Measurements from ENCODE around the gene OR10AG1.

DNA sequence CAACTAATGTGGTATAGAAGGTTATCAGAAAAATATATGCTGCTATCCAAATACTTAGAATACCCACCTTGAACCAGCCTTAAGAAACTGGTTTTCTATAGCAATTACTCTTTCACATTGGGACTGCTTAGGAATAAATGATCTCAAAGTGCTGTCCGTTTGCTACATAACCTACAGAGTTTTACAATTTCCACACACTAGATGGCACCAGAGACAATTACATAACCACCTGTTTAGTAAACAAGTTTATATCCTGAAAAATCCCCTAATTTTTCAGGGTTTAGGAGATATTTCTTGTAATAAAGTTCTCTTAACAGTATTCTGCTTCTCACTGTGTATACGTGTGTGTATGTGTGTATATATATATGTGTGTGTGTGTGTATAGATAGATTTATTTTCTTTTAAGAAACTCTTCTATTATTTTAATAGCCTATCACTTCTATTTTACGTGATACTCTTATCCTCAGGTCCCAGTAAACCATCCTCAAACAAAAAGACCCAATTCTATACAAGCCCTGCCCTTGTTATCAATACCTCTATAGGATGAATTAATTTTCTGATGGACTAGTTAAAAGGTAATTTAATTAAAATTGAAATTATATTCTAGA, 26.9 kb downstream of the OR10AG1 start:
- TF ChIP-seq, protein P1, sequence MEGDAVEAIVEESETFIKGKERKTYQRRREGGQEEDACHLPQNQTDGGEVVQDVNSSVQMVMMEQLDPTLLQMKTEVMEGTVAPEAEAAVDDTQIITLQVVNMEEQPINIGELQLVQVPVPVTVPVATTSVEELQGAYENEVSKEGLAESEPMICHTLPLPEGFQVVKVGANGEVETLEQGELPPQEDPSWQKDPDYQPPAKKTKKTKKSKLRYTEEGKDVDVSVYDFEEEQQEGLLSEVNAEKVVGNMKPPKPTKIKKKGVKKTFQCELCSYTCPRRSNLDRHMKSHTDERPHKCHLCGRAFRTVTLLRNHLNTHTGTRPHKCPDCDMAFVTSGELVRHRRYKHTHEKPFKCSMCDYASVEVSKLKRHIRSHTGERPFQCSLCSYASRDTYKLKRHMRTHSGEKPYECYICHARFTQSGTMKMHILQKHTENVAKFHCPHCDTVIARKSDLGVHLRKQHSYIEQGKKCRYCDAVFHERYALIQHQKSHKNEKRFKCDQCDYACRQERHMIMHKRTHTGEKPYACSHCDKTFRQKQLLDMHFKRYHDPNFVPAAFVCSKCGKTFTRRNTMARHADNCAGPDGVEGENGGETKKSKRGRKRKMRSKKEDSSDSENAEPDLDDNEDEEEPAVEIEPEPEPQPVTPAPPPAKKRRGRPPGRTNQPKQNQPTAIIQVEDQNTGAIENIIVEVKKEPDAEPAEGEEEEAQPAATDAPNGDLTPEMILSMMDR (conservative IDR thresholded peaks at IDR 0.05; ENCODE audit: low read depth in 2 of 2) = peak; percentile 61 to 78
- no peak for TF ChIP-seq POLR2AphosphoS5 (IDR thresholded peaks at IDR 0.05; ENCODE audit: low read depth)
- TF ChIP-seq, protein P2, sequence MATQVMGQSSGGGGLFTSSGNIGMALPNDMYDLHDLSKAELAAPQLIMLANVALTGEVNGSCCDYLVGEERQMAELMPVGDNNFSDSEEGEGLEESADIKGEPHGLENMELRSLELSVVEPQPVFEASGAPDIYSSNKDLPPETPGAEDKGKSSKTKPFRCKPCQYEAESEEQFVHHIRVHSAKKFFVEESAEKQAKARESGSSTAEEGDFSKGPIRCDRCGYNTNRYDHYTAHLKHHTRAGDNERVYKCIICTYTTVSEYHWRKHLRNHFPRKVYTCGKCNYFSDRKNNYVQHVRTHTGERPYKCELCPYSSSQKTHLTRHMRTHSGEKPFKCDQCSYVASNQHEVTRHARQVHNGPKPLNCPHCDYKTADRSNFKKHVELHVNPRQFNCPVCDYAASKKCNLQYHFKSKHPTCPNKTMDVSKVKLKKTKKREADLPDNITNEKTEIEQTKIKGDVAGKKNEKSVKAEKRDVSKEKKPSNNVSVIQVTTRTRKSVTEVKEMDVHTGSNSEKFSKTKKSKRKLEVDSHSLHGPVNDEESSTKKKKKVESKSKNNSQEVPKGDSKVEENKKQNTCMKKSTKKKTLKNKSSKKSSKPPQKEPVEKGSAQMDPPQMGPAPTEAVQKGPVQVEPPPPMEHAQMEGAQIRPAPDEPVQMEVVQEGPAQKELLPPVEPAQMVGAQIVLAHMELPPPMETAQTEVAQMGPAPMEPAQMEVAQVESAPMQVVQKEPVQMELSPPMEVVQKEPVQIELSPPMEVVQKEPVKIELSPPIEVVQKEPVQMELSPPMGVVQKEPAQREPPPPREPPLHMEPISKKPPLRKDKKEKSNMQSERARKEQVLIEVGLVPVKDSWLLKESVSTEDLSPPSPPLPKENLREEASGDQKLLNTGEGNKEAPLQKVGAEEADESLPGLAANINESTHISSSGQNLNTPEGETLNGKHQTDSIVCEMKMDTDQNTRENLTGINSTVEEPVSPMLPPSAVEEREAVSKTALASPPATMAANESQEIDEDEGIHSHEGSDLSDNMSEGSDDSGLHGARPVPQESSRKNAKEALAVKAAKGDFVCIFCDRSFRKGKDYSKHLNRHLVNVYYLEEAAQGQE (IDR thresholded peaks at IDR 0.05; ENCODE audit: unreplicated experiment) = no peak
- no peak for TF ChIP-seq EZH2 (IDR thresholded peaks at IDR 0.05; ENCODE audit: low read depth, unreplicated experiment)
- TF ChIP-seq EZH2phosphoT487 (IDR thresholded peaks at IDR 0.05; ENCODE audit: unreplicated experiment) = no peak

All from GM23338 (cell line).